ENCODE data around the gene PON2. TPM values are rescaled to one million over a fixed set of nuclear protein-coding genes. Genes with fewer than 3 reads are reported as not detected.

Gene PON2
- total and polyA plus RNA-seq, 2 of the 8 experiments (the other 6 are each of a cell fraction or from before 2014, with no cell fraction given) = 20.6 to 31.0 TPM

- no peak overlapping the region for H4K5ac ChIP-seq (ENCODE audit: insufficient read length, low read depth, low read length)
- no peak overlapping the region for H2BK15ac ChIP-seq (ENCODE audit: low read length)
- H3K79me2 ChIP-seq (ENCODE audit: control insufficient read depth in 1 of 2, insufficient read depth in 2 of 2, low read length in 2 of 2) = peaks cover 0 to 6% of the 10 kb centered on the region in 2 experiments; a peak in 1 of 4 replicates
- ChIA-PET POLR2A (ENCODE audit: partially characterized antibody) (no interaction called here), CTCF (ENCODE audit: partially characterized antibody) (no interaction called here)
- no peak overlapping the region for H3K27ac ChIP-seq (ENCODE audit: low read depth, low read length)
- no peak overlapping the region for H2AFZ ChIP-seq (ENCODE audit: low read length)
- no peaks in the 10 kb centered on the region for H3K23me2 ChIP-seq (ENCODE audit: low read depth, low read length)
- DNase-seq (ENCODE audit: low read depth in 1 of 2, low spot score in 2 of 2) (no peak), FAIRE-seq (no peak)
- H2BK5ac ChIP-seq (ENCODE audit: low read depth, low read length) = no peak overlapping the region
- peaks cover 0 to 3% of the 10 kb centered on the region in 2 experiments for H4K20me1 ChIP-seq (replicated peaks in 1 of 2; ENCODE audit: control insufficient read depth in 1 of 2, insufficient read depth in 2 of 2, low read length in 2 of 2)
- H3K4ac ChIP-seq (replicated peaks; ENCODE audit: insufficient read length, low read depth, low read length) = no peak overlapping the region
- no peak overlapping the region for H4K8ac ChIP-seq (ENCODE audit: extremely low read depth, insufficient read depth, low read length)
- H2BK20ac ChIP-seq (ENCODE audit: low read length) = no peak overlapping the region
- H2BK12ac ChIP-seq (ENCODE audit: low read depth, low read length) = no peak overlapping the region
- H3K18ac ChIP-seq (ENCODE audit: extremely low read depth, low read length) = no peak overlapping the region
- no peak overlapping the region for H3K56ac ChIP-seq (replicated peaks; ENCODE audit: insufficient read length, low read depth, low read length)
- H3K36me3 ChIP-seq (ENCODE audit: control insufficient read depth in 2 of 4, insufficient read depth in 4 of 4, low read length in 3 of 4) = peaks cover 0 to 4% (median 0%) of the 10 kb centered on the region in 4 experiments; a peak in 1 of 8 replicates
- no peak overlapping the region for H3K9ac ChIP-seq (replicated peaks in 1 of 4; ENCODE audit: extremely low read depth in 1 of 4, low read depth in 3 of 4, low read length in 3 of 4)
- H3K23ac ChIP-seq (ENCODE audit: insufficient read length) = no peak overlapping the region
- H3K27me3 ChIP-seq (replicated peaks in 1 of 4; ENCODE audit: control insufficient read depth in 3 of 4, extremely low read depth in 1 of 4, insufficient read depth in 3 of 4, low read length in 3 of 4) = no peaks in the 10 kb centered on the region
- H3K79me1 ChIP-seq (ENCODE audit: low read depth, low read length) = no peaks in the 10 kb centered on the region; the same call in 1 of the 2 replicates
- no peak overlapping the region for H3K14ac ChIP-seq (ENCODE audit: insufficient read length)
- no peak overlapping the region for H2BK120ac ChIP-seq (replicated peaks; ENCODE audit: low read depth, low read length)
- H3K4me3 ChIP-seq (ENCODE audit: extremely low read depth in 1 of 4, insufficient read depth in 2 of 4, low read depth in 3 of 4, low read length in 4 of 4) = no peak overlapping the region
- TF ChIP-seq SP2 (IDR thresholded peaks at IDR 0.05; ENCODE audit: low read length) = no peak
- TF ChIP-seq SIX5 (IDR thresholded peaks at IDR 0.05; ENCODE audit: low read depth, low read length) = no peak
- TF ChIP-seq TEAD4 (IDR thresholded peaks at IDR 0.05; ENCODE audit: low read depth, low read length) = no peak
- no peak for TF ChIP-seq RNF2 (IDR thresholded peaks at IDR 0.05; ENCODE audit: borderline replicate concordance, low read depth, low read length, missing control alignments, poor library complexity, severe bottlenecking)
- TF ChIP-seq CBX8 (IDR thresholded peaks at IDR 0.05; ENCODE audit: borderline replicate concordance, low read depth, low read length) = no peak
- TF ChIP-seq SIRT6 (IDR thresholded peaks at IDR 0.05; ENCODE audit: low read length) = no peak
- H3K9me3 ChIP-seq (ENCODE audit: insufficient read depth in 2 of 2, low read depth in 1 of 2, low read length in 1 of 2) = peaks cover 0 to 5% of the 10 kb centered on the region in 2 experiments; a peak in 1 of 4 replicates
- H2AK5ac ChIP-seq (ENCODE audit: low read depth, low read length) = no peak overlapping the region
- peaks cover 0 to 12% (median 6%) of the 10 kb centered on the region in 4 experiments; a peak in 4 of 7 replicates for H3K4me1 ChIP-seq (replicated peaks in 1 of 4; ENCODE audit: control insufficient read depth in 3 of 4, insufficient read depth in 4 of 4, low read length in 3 of 4)
- 68% methylated on average over 1 of the region's 1 CpG; no CpG with 5 or more reads in 1 of the 2 experiments for WGBS, 2 experiments (ENCODE audit: extremely low coverage in 1 of 2, insufficient coverage in 1 of 2, insufficient read length in 1 of 2, insufficient replicate concordance in 2 of 2, low coverage in 1 of 2, low lambda C conversion rate in 2 of 2, missing lambda C conversion rate in 1 of 2)
- no peak overlapping the region for H4K91ac ChIP-seq (replicated peaks; ENCODE audit: insufficient read length, low read length)
- H3K4me2 ChIP-seq (ENCODE audit: insufficient read depth in 1 of 2, low read depth in 2 of 2, low read length in 2 of 2) = no peak overlapping the region
Observed at GRCh38 chr7:95424716-95425115, 10.1 kb downstream of the PON2 start.
